ENCODE data around the gene ENO3. TPM values are rescaled to one million over a fixed set of nuclear protein-coding genes. Genes with fewer than 3 reads are reported as not detected.

The ENO3 gene
- total RNA-seq, 2 donors from 2014 or later, result 32.1 to 47.9 TPM

- peak; percentile 56 to 61 for ATAC-seq
- Mint-ChIP-seq H3K27ac (peak overlapping the region; percentile 98), H3K36me3 (peaks cover 67 to 75% of the 10 kb centered on the region in 2 donors), H3K9me3 (no peaks in the 10 kb centered on the region)
- DNase-seq (ENCODE audit: low spot score in 2 of 2), result peak; percentile 86 to 89
Observed at GRCh38 chr17:4945176-4945943, 5.6 kb upstream of the ENO3 start.

- Mint-ChIP-seq H3K27ac (peak overlapping the region; percentile 98), H3K36me3 (peaks cover 61 to 69% of the 10 kb centered on the region in 2 donors), H3K9me3 (no peaks in the 10 kb centered on the region)
- DNase-seq (ENCODE audit: low spot score in 2 of 2) (no peak), ATAC-seq (no peak)
Observed at GRCh38 chr17:4945944-4946280, 5.0 kb upstream of the ENO3 start.

- Mint-ChIP-seq H3K9me3 (no peaks in the 10 kb centered on the region), H3K27ac (peak overlapping the region; percentile 84 to 98), H3K36me3 (peaks cover 56 to 64% of the 10 kb centered on the region in 2 donors)
- DNase-seq (ENCODE audit: low spot score in 2 of 2), result no peak
- no peak for ATAC-seq
Observed at GRCh38 chr17:4946312-4946976, 4.5 kb upstream of the ENO3 start.

GRCh38 chr17:4947010-4947410, 3.9 kb upstream of the ENO3 start:
- DNase-seq (ENCODE audit: low spot score in 2 of 2) (peak in 1 of 2 donors; percentile 76), ATAC-seq (no peak)
- Mint-ChIP-seq H3K27ac (peak overlapping the region; percentile 84 to 98), H3K9me3 (no peaks in the 10 kb centered on the region), H3K36me3 (peaks cover 50 to 58% of the 10 kb centered on the region in 2 donors)

- Mint-ChIP-seq H3K27ac (peak overlapping the region; percentile 94 to 98), H3K9me3 (no peaks in the 10 kb centered on the region), H3K36me3 (peaks cover 45 to 53% of the 10 kb centered on the region in 2 donors)
- peak; percentile 19 to 34 for ATAC-seq
- peak; percentile 71 to 85 for DNase-seq (ENCODE audit: low spot score in 2 of 2)
Observed at GRCh38 chr17:4947411-4948165, 3.3 kb upstream of the ENO3 start.

GRCh38 chr17:4948166-4948930, 2.6 kb upstream of the ENO3 start, which contains the start of gene PFN1:
TSS of gene PFN1 (minus strand) at chr17:4948530. CDS start at chr17:4948394, 136 bp downstream.
- Mint-ChIP-seq H3K36me3 (peaks cover 37 to 45% of the 10 kb centered on the region in 2 donors), H3K9me3 (no peaks in the 10 kb centered on the region), H3K27ac (peak within 1 kb of the TSS; percentile 98 to 99)
- peak; percentile 80 for DNase-seq (ENCODE audit: low spot score in 2 of 2)
- peak; percentile 15 to 46 for ATAC-seq

- peak; percentile 15 to 56 for ATAC-seq
- H3K9me3 Mint-ChIP-seq, result no peaks in the 10 kb centered on the region
- peak overlapping the region; percentile 98 to 99 for H3K27ac Mint-ChIP-seq
- peaks cover 36 to 42% of the 10 kb centered on the region in 2 donors for H3K36me3 Mint-ChIP-seq
- DNase-seq (ENCODE audit: low spot score in 2 of 2), result peak in 1 of 2 donors; percentile 81
Observed at GRCh38 chr17:4948931-4949320, 2.0 kb upstream of the ENO3 start.

GRCh38 chr17:4949321-4950074, 1.4 kb upstream of the ENO3 start:
- DNase-seq (ENCODE audit: low spot score in 2 of 2), result peak; percentile 77 to 91
- Mint-ChIP-seq H3K9me3 (no peaks in the 10 kb centered on the region), H3K36me3 (peaks cover 32 to 37% of the 10 kb centered on the region in 2 donors), H3K27ac (peak overlapping the region in 1 of 2 donors; percentile 98)
- ATAC-seq, result peak; percentile 45

GRCh38 chr17:4950075-4950745, 709 bp upstream of the ENO3 start:
- ATAC-seq, result peak; percentile 18 to 20
- Mint-ChIP-seq H3K36me3 (peaks cover 25 to 30% of the 10 kb centered on the region in 2 donors), H3K27ac (peak overlapping the region; percentile 93 to 98), H3K9me3 (no peaks in the 10 kb centered on the region)
- DNase-seq (ENCODE audit: low spot score in 2 of 2), result peak in 1 of 2 donors; percentile 76

GRCh38 chr17:4951486-4951885, 567 bp downstream of the ENO3 start:
- H3K9me3 Mint-ChIP-seq, result no peaks in the 10 kb centered on the region
- ATAC-seq, result no peak
- H3K36me3 Mint-ChIP-seq, result peaks cover 12 to 17% of the 10 kb centered on the region in 2 donors
- no peak for DNase-seq (ENCODE audit: low spot score in 2 of 2)
- H3K27ac Mint-ChIP-seq, result peak overlapping the region; percentile 93 to 98

GRCh38 chr17:4953451-4953961, 2.6 kb downstream of the ENO3 start:
- ATAC-seq, result no peak
- Mint-ChIP-seq H3K36me3 (peaks cover 0 to 3% of the 10 kb centered on the region in 2 donors), H3K9me3 (no peaks in the 10 kb centered on the region)

GRCh38 chr17:4955091-4955490, 4.2 kb downstream of the ENO3 start:
- ATAC-seq (no peak), DNase-seq (ENCODE audit: low spot score in 2 of 2) (no peak)
- Mint-ChIP-seq H3K9me3 (no peaks in the 10 kb centered on the region), H3K36me3 (no peaks in the 10 kb centered on the region), H3K27ac (no peak overlapping the region)

More at GRCh38 chr17:4953451-4953961, 2.6 kb downstream of the ENO3 start:
- no peak overlapping the region for H3K27ac Mint-ChIP-seq
- no peak for DNase-seq (ENCODE audit: low spot score in 2 of 2)

- ATAC-seq (peak in 1 of 2 donors; percentile 23), DNase-seq (ENCODE audit: low spot score in 2 of 2) (no peak)
- no peaks in the 10 kb centered on the region for H3K36me3 Mint-ChIP-seq
- H3K27ac Mint-ChIP-seq, result no peak overlapping the region
- H3K9me3 Mint-ChIP-seq, result no peaks in the 10 kb centered on the region
Observed at GRCh38 chr17:4956493-4957061, 5.7 kb downstream of the ENO3 start.

GRCh38 chr17:4958102-4958501, 7.2 kb downstream of the ENO3 start:
- no peak for ATAC-seq
- Mint-ChIP-seq H3K36me3 (no peaks in the 10 kb centered on the region), H3K27ac (no peak overlapping the region), H3K9me3 (no peaks in the 10 kb centered on the region)
- no peak for DNase-seq (ENCODE audit: low spot score in 2 of 2)

Data from activated naive CD4-positive, alpha-beta T cell treated with anti-CD3 and anti-CD28 coated beads, Interleukin-2, amount 50 U/mL, for 72 hours (primary cell).